ENCODE measurements around the gene RIPK1. TPM values are rescaled to one million over a fixed set of nuclear protein-coding genes. Genes with fewer than 3 reads are reported as not detected.

The RIPK1 gene
- total and polyA plus RNA-seq, 9 of the 15 experiments (the other 6 are each of a cell fraction or from before 2014, with no cell fraction given) = 3.8 to 24.9 (median 17.7) TPM

DNA sequence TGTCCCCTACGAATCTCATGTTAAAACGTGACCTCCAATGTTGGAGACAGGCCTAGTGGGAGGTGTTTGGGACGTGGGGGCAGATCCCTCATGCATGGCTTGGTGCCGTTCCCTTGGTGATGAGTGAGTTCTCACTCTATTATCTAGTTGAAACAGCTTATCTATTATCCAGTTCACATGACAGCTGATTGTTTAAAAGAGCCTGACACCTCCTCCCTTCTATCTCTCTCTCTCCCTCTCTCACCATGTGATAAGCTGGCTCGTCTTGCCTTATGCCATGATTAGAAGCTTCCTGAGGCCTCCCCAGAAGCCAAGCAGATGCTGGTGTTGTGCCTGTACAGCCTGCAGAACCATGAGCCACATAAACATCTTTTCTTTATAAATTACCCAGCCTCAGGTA, 32.9 kb upstream of the RIPK1 start (continued):
- TF ChIP-seq SAP30 (IDR thresholded peaks at IDR 0.05; ENCODE audit: borderline replicate concordance, insufficient read depth, low read depth, low read length, poor library complexity, severe bottlenecking) (no peak), IFI16 (CRISPR knock-in tag; IDR thresholded peaks at IDR 0.05) (no peak), KDM1A (IDR thresholded peaks at IDR 0.05) (no peak), ZNF695 (CRISPR knock-in tag; IDR thresholded peaks at IDR 0.05) (no peak), XRCC3 (IDR thresholded peaks at IDR 0.05) (0 out of 2 replicates have a peak, but pooled peaks have one; percentile 50), TRIM28 (IDR thresholded peaks at IDR 0.05) (peak; percentile 95), ZNF384 (IDR thresholded peaks at IDR 0.05; ENCODE audit: low read depth, low read length) (no peak), PTTG1 (tag; IDR thresholded peaks at IDR 0.05; ENCODE audit: low read depth) (no peak), CBX3 (IDR thresholded peaks at IDR 0.05; ENCODE audit: borderline replicate concordance in 1 of 2, low read length in 2 of 2) (peak in 1 of 2 experiments; percentile 47; a peak in 1 of 3 replicates), KAT8 (IDR thresholded peaks at IDR 0.05; ENCODE audit: low read depth) (no peak), ZNF197 (CRISPR knock-in tag; IDR thresholded peaks at IDR 0.05; ENCODE audit: low read depth) (no peak), IRF2 (CRISPR knock-in tag; IDR thresholded peaks at IDR 0.05) (no peak), ZC3H8 (IDR thresholded peaks at IDR 0.05) (no peak), ZNF274 (IDR thresholded peaks at IDR 0.05; ENCODE audit: borderline replicate concordance, low read depth, low read length) (peak; percentile 63), ZNF124 (CRISPR knock-in tag; IDR thresholded peaks at IDR 0.05) (no peak), SP1 (CRISPR knock-in tag; IDR thresholded peaks at IDR 0.05) (peak; percentile 47; the same call in 1 of the 2 replicates), MAFK (IDR thresholded peaks at IDR 0.05; ENCODE audit: low read length) (no peak), KLF1 (tag; IDR thresholded peaks at IDR 0.05) (no peak), TAL1 (IDR thresholded peaks at IDR 0.05) (peak; percentile 32; the same call in 1 of the 2 replicates), ZNF175 (CRISPR knock-in tag; IDR thresholded peaks at IDR 0.05; ENCODE audit: low read depth) (no peak), GTF2F1 (IDR thresholded peaks at IDR 0.05; ENCODE audit: low read depth, low read length) (no peak)
- TF ChIP-seq, protein P1, sequence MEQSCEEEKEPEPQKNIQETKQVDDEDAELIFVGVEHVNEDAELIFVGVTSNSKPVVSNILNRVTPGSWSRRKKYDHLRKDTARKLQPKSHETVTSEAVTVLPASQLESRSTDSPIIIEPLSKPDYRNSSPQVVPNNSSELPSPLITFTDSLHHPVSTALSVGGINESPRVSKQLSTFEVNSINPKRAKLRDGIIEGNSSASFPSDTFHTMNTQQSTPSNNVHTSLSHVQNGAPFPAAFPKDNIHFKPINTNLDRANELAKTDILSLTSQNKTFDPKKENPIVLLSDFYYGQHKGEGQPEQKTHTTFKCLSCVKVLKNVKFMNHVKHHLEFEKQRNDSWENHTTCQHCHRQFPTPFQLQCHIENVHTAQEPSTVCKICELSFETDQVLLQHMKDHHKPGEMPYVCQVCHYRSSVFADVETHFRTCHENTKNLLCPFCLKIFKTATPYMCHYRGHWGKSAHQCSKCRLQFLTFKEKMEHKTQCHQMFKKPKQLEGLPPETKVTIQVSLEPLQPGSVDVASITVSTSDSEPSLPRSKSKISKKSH (CRISPR knock-in tag; IDR thresholded peaks at IDR 0.05) = no peak
- TF ChIP-seq, protein P2, sequence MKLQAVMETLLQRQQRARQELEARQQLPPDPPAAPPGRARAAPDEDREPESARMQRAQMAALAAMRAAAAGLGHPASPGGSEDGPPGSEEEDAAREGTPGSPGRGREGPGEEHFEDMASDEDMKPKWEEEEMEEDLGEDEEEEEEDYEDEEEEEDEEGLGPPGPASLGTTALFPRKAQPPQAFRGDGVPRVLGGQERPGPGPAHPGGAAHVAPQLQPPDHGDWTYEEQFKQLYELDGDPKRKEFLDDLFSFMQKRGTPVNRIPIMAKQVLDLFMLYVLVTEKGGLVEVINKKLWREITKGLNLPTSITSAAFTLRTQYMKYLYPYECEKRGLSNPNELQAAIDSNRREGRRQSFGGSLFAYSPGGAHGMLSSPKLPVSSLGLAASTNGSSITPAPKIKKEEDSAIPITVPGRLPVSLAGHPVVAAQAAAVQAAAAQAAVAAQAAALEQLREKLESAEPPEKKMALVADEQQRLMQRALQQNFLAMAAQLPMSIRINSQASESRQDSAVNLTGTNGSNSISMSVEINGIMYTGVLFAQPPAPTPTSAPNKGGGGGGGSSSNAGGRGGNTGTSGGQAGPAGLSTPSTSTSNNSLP (IDR thresholded peaks at IDR 0.05; ENCODE audit: borderline replicate concordance, low read depth, low read length) = no peak
- TF ChIP-seq, protein P3, sequence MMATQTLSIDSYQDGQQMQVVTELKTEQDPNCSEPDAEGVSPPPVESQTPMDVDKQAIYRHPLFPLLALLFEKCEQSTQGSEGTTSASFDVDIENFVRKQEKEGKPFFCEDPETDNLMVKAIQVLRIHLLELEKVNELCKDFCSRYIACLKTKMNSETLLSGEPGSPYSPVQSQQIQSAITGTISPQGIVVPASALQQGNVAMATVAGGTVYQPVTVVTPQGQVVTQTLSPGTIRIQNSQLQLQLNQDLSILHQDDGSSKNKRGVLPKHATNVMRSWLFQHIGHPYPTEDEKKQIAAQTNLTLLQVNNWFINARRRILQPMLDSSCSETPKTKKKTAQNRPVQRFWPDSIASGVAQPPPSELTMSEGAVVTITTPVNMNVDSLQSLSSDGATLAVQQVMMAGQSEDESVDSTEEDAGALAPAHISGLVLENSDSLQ (IDR thresholded peaks at IDR 0.05) = peak; percentile 13; the same call in 1 of the 2 replicates
- TF ChIP-seq, protein P4, sequence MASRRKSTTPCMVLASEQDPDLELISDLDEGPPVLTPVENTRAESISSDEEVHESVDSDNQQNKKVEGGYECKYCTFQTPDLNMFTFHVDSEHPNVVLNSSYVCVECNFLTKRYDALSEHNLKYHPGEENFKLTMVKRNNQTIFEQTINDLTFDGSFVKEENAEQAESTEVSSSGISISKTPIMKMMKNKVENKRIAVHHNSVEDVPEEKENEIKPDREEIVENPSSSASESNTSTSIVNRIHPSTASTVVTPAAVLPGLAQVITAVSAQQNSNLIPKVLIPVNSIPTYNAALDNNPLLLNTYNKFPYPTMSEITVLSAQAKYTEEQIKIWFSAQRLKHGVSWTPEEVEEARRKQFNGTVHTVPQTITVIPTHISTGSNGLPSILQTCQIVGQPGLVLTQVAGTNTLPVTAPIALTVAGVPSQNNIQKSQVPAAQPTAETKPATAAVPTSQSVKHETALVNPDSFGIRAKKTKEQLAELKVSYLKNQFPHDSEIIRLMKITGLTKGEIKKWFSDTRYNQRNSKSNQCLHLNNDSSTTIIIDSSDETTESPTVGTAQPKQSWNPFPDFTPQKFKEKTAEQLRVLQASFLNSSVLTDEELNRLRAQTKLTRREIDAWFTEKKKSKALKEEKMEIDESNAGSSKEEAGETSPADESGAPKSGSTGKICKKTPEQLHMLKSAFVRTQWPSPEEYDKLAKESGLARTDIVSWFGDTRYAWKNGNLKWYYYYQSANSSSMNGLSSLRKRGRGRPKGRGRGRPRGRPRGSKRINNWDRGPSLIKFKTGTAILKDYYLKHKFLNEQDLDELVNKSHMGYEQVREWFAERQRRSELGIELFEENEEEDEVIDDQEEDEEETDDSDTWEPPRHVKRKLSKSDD (conservative IDR thresholded peaks at IDR 0.05; ENCODE audit: low read length) = no peak
